Measurements from ENCODE around the gene GOLGA8S.
"Not testable (repeated sequence)": the region's sequence is repeated elsewhere in the genome, so short reads cannot be mapped to it uniquely, and the experiment has no call there.

- TF ChIP-seq CTCF (optimal IDR thresholded peaks at IDR 0.05 in 1 of 3, IDR thresholded peaks at IDR 0.05 in 1 of 3, conservative IDR thresholded peaks at IDR 0.05 in 1 of 3; ENCODE audit: extremely low read depth in 1 of 3, insufficient read depth in 2 of 3, low read length in 3 of 3); EZH2 (IDR thresholded peaks at IDR 0.05; ENCODE audit: low read length): not testable (repeated sequence)
These were observed 24.4 kb downstream of the GOLGA8S start for GRCh38 chr15:23378946-23379345.
